A549 (cell line): ENCODE data around the gene SBF2. TPM values are rescaled to one million over a fixed set of nuclear protein-coding genes. Genes with fewer than 3 reads are reported as not detected.

Experiments
- ATAC-seq, 2 experiments: fragments of 200-7000 bp in 1 of 2; fragments of >200 bp in 1 of 2; cut with Nextera tagmentation in 1 of 2; cut with Tn5 transposase in 1 of 2; 3 replicates each; pipeline versions ENCODE4 v1.8.0 to v1.9.1; 2018 to 2020; ENCODE audit warnings: mild to moderate bottlenecking in 1 of 2, moderate library complexity in 1 of 2
- CTCF ChIA-PET: fragments of 300-600 bp; sonication (Branson Sonifier 250); formaldehyde crosslinking; extraction: SDS; loops from one replicate; lab custom pipeline; 2021; ENCODE audit warnings: antibody characterized with exemption, inconsistent platforms; lab: Yijun Ruan, JAX
- POLR2A ChIA-PET: fragments of 350-600 bp; formaldehyde crosslinking; extraction: SDS; loops from one replicate; lab custom pipeline; 2021; ENCODE audit warnings: antibody characterized with exemption, inconsistent platforms; lab: Yijun Ruan, JAX
- DNase-seq, 2 experiments: peaks; one replicate each; pipeline versions ENCODE4 v3.0.0 to v3.0.0-alpha.2; 2011 to 2016; ENCODE audit warnings: low read depth in 1 of 2, low spot score in 1 of 2
- FAIRE-seq: peaks from 2 replicates; lab custom pipeline; 2011; peaks lifted over from hg19 to GRCh38; lab: Jason Lieb, UNC
- H3K27ac ChIP-seq, 2 experiments: fragments of >200 bp; sonication (Bioruptor Twin); formaldehyde crosslinking; 3 replicates each; pipeline ENCODE4 v1.5.1; 2016 to 2017
- H3K4me1 ChIP-seq: fragments of >200 bp; sonication (Bioruptor Twin); formaldehyde crosslinking; 3 replicates; pipeline ENCODE4 v1.6.1; 2016
- H3K4me2 ChIP-seq: fragments of >200 bp; sonication (Bioruptor Twin); formaldehyde crosslinking; 3 replicates; pipeline ENCODE4 v1.6.1; 2016
- H3K4me3 ChIP-seq: fragments of >200 bp; sonication (Bioruptor Twin); formaldehyde crosslinking; 3 replicates; pipeline ENCODE4 v1.5.1; 2016
- H3K9me3 ChIP-seq: fragments of >200 bp; sonication (Bioruptor Twin); formaldehyde crosslinking; 3 replicates; pipeline ENCODE4 v1.6.1; 2016
- BHLHE40 ChIP-seq: IDR thresholded peaks from 2 replicates; pipeline ENCODE4 v1.6.1; 2012; ENCODE audit warnings: low read depth, low read length, inconsistent platforms
- CBX2 ChIP-seq: fragments of 200-600 bp; sonication (generic); IDR thresholded peaks from 2 replicates; pipeline ENCODE4 v1.6.1; 2016; ENCODE audit warnings: low read depth, mild to moderate bottlenecking, borderline replicate concordance
- CBX8 ChIP-seq: fragments of 200-600 bp; sonication (generic); IDR thresholded peaks from 2 replicates; pipeline ENCODE4 v1.6.1; 2016
- CEBPB ChIP-seq, 2 experiments: fragments of >200 bp in 1 of 2; sonication (Bioruptor Twin) in 1 of 2; formaldehyde crosslinking in 1 of 2; IDR thresholded peaks; 2 replicates each; pipeline ENCODE4 v1.6.1; 2012 to 2016
- EHF ChIP-seq: fragments of 250-450 bp; sonication (Bioruptor Pico); IDR thresholded peaks from 2 replicates; pipeline ENCODE4 v1.5.0; 2020; ENCODE audit warnings: mild to moderate bottlenecking
- EHMT2 ChIP-seq: fragments of 200-600 bp; sonication (generic); IDR thresholded peaks from 2 replicates; pipeline ENCODE4 v1.6.1; 2016; ENCODE audit warnings: antibody characterized with exemption, low read depth, mild to moderate bottlenecking, moderate library complexity
- ESRRA ChIP-seq: fragments of 150-350 bp; IDR thresholded peaks from 2 replicates; pipeline ENCODE4 v1.6.1; 2014; ENCODE audit warnings: mild to moderate bottlenecking, low read length, borderline replicate concordance
- FOXS1 ChIP-seq: fragments of 250-450 bp; sonication (Bioruptor Pico); IDR thresholded peaks from 2 replicates; pipeline ENCODE4 v1.5.0; 2020; ENCODE audit warnings: mild to moderate bottlenecking, moderate library complexity
- GATA3 ChIP-seq: IDR thresholded peaks from 2 replicates; pipeline ENCODE4 v1.6.1; 2012; ENCODE audit warnings: borderline replicate concordance
- HEYL ChIP-seq: fragments of 250-450 bp; sonication (Bioruptor Pico); IDR thresholded peaks from 2 replicates; pipeline ENCODE4 v1.8.0; 2021; ENCODE audit warnings: mild to moderate bottlenecking, moderate library complexity
- HOXB13 ChIP-seq: fragments of 250-450 bp; sonication (Bioruptor Pico); IDR thresholded peaks from 2 replicates; pipeline ENCODE4 v1.5.0; 2020; ENCODE audit warnings: low read depth, mild to moderate bottlenecking, moderate library complexity
- HOXB5 ChIP-seq: fragments of 250-450 bp; sonication (Bioruptor Pico); IDR thresholded peaks from 2 replicates; pipeline ENCODE4 v1.5.0; 2020; ENCODE audit warnings: mild to moderate bottlenecking, moderate library complexity
- JUN ChIP-seq, 2 experiments: fragments of >200 bp; sonication (Bioruptor Twin); formaldehyde crosslinking; IDR thresholded peaks; 2 replicates in 1 of 2; 3 replicates in 1 of 2; pipeline ENCODE4 v1.6.1; 2016 to 2017
- JUNB ChIP-seq: fragments of >200 bp; sonication (Bioruptor Twin); formaldehyde crosslinking; IDR thresholded peaks from 2 replicates; pipeline ENCODE4 v1.6.1; 2016
- MAFK ChIP-seq: fragments of 450-650 bp; IDR thresholded peaks from 2 replicates; pipeline ENCODE4 v1.6.1; 2014; ENCODE audit not compliant: partially characterized antibody
- MYC ChIP-seq: IDR thresholded peaks from 2 replicates; pipeline ENCODE4 v1.6.1; 2012; ENCODE audit warnings: mild to moderate bottlenecking, inconsistent platforms, low read length, improper control_type of control experiment, borderline replicate concordance
- NPAS2 ChIP-seq: fragments of 250-450 bp; sonication (Bioruptor Pico); IDR thresholded peaks from 2 replicates; pipeline ENCODE4 v1.8.0; 2022; ENCODE audit warnings: mild to moderate bottlenecking, moderate library complexity, borderline replicate concordance
- POLR2A ChIP-seq: IDR thresholded peaks from 2 replicates; pipeline ENCODE4 v1.6.1; 2012; ENCODE audit warnings: mild to moderate bottlenecking, low read length
- RCOR1 ChIP-seq: fragments of 150-350 bp; IDR thresholded peaks from 2 replicates; pipeline ENCODE4 v1.6.1; 2014; ENCODE audit warnings: antibody characterized with exemption, low read length, low read depth
- RFX5 ChIP-seq: fragments of 450-650 bp; IDR thresholded peaks from 2 replicates; pipeline ENCODE4 v1.7.1; 2014; ENCODE audit warnings: antibody characterized with exemption, mild to moderate bottlenecking, moderate library complexity
- RNF2 ChIP-seq: fragments of 200-600 bp; sonication (generic); IDR thresholded peaks from 2 replicates; pipeline ENCODE4 v1.6.1; 2016; ENCODE audit warnings: low read depth, mild to moderate bottlenecking, antibody characterized with exemption, moderate library complexity, borderline replicate concordance
- SMC3 ChIP-seq: fragments of >200 bp; sonication (Bioruptor Twin); formaldehyde crosslinking; IDR thresholded peaks from 3 replicates; pipeline ENCODE4 v1.6.1; 2018; ENCODE audit warnings: inconsistent platforms
- SREBF2 ChIP-seq: fragments of 450-650 bp; IDR thresholded peaks from 2 replicates; pipeline ENCODE4 v1.6.1; 2014; ENCODE audit warnings: mild to moderate bottlenecking, moderate library complexity
- TFCP2L1 ChIP-seq: fragments of 250-450 bp; sonication (Bioruptor Pico); IDR thresholded peaks from 2 replicates; pipeline ENCODE4 v1.5.0; 2021; ENCODE audit warnings: mild to moderate bottlenecking
- TP53 ChIP-seq: fragments of 250-450 bp; sonication (Bioruptor Pico); IDR thresholded peaks from 2 replicates; pipeline ENCODE4 v1.5.0; 2021; ENCODE audit warnings: mild to moderate bottlenecking, moderate library complexity
- ZC3H11A ChIP-seq: fragments of 450-650 bp; IDR thresholded peaks from 2 replicates; pipeline ENCODE4 v1.6.1; 2014; ENCODE audit warnings: antibody characterized with exemption, mild to moderate bottlenecking
- ZSCAN20 ChIP-seq: fragments of 250-450 bp; sonication (Bioruptor Pico); IDR thresholded peaks from 2 replicates; pipeline ENCODE4 v1.8.0; 2022; ENCODE audit warnings: mild to moderate bottlenecking, moderate library complexity
- WGBS: methylation state at CpG from one replicate; pipeline ENCODE4 v1.1.6; 2017; ENCODE audit errors: missing lambda C conversion rate; 5-methylcytosine and 5-hydroxymethylcytosine counted together
- polyA plus RNA-seq, 4 experiments: library from polyadenylated mRNA; depleted of rRNA in 3 of 4; stranded (reverse); fragments of >200 nt; fragmentation: RNase III in 1 of 4; extraction: RNeasy Plus Mini Kit Qiagen cat#74134 plus additional on column Dnase treatment in 1 of 4; gene quantifications; 2 replicates in 3 of 4; 3 replicates in 1 of 4; pipeline ENCODE4 v1.2.3, GENCODE V29; 2011 to 2017
- TF ChIP-seq, protein P1 (sequence below): fragments of >200 bp; sonication (Bioruptor Twin); formaldehyde crosslinking; IDR thresholded peaks from 2 replicates; pipeline ENCODE4 v1.6.1; 2016
- TF ChIP-seq, protein P2 (sequence below): IDR thresholded peaks from 2 replicates; pipeline ENCODE4 v1.6.1; 2012
- TF ChIP-seq, protein P3 (sequence below): fragments of >200 bp; sonication (Bioruptor Twin); formaldehyde crosslinking; IDR thresholded peaks from 3 replicates; pipeline ENCODE4 v1.6.1; 2016
- TF ChIP-seq, protein P4 (sequence below): IDR thresholded peaks from 2 replicates; pipeline ENCODE4 v1.6.1; 2012; ENCODE audit warnings: low read depth, borderline replicate concordance
- TF ChIP-seq, protein P5 (sequence below): fragments of 150-350 bp; IDR thresholded peaks from 2 replicates; pipeline ENCODE4 v1.6.1; 2014; ENCODE audit warnings: low read depth, mild to moderate bottlenecking, low read length

The SBF2 gene
- polyA plus RNA-seq, 2 of the 4 experiments (the other 2 are of a cell fraction), result 11.1 to 49.6 TPM

DNA sequence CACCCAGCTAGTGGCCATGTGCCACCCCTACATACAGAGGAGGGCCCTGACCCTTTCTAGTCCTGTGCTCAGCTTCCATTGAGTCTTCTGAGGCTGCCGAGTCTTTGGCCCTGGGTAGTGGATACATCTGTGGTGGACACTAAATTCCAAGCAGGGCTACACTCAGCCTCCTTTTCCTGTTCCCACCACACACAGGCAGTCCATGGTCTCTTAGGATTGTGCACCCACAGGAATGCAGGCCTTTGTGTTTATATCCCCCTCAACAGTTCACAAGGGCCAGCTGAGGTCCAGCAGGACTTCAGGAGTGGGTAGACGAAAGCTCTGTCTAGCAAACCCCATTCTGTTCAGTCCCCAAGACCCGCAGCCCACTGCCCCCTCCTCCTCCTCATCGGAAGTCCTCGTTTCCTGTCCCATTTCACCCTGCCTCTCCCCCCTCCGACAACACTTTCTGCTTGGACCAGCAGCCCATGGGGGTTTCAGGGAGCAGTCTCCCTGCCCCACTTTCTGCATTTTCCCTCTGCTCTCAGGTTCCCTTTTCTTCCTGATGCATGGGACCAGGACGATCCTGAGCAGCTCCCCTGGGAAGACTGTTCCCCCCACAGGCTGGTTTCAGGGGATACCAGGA lies 538.3 kb downstream of the SBF2 start:
- FAIRE-seq (no peak), ATAC-seq (no peak), DNase-seq (no peak)
- CTCF ChIA-PET, result interaction anchor here (0.6 to 4.7 kb wide), 6 partner anchors 9 to 611 kb away, joined by 3 to 29 read pairs (median 8); no protein-coding TSS in a partner anchor
- Histone ChIP-seq H3K4me3 (no peak overlapping the region), H3K4me2 (no peak overlapping the region), H3K4me1 (peaks cover 55% of the 10 kb centered on the region), H3K9me3 (no peaks in the 10 kb centered on the region), H3K27ac (peak overlapping the region in 1 of 2 experiments; percentile 95; a peak in 3 of 6 replicates)
- 91% methylated on average over 7 of the region's 7 CpGs for WGBS
- POLR2A ChIA-PET, result interaction anchor here (0.7 to 1.0 kb wide), 2 partner anchors 268 to 552 kb away, joined by 3 read pairs; no protein-coding TSS in a partner anchor
- TF ChIP-seq CBX2, result no peak
- TF ChIP-seq CEBPB (IDR thresholded peaks at IDR 0.05), result no peak
- no peak for TF ChIP-seq HEYL (CRISPR knock-in tag)
- TF ChIP-seq, protein P1, sequence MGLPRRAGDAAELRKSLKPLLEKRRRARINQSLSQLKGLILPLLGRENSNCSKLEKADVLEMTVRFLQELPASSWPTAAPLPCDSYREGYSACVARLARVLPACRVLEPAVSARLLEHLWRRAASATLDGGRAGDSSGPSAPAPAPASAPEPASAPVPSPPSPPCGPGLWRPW, result no peak
- TF ChIP-seq TFCP2L1 (CRISPR knock-in tag), result no peak
- TF ChIP-seq GATA3, result no peak
- TF ChIP-seq MAFK, result no peak
- no peak for TF ChIP-seq JUN (IDR thresholded peaks at IDR 0.05)
- TF ChIP-seq MYC, result no peak
- TF ChIP-seq ZC3H11A, result no peak

DNA sequence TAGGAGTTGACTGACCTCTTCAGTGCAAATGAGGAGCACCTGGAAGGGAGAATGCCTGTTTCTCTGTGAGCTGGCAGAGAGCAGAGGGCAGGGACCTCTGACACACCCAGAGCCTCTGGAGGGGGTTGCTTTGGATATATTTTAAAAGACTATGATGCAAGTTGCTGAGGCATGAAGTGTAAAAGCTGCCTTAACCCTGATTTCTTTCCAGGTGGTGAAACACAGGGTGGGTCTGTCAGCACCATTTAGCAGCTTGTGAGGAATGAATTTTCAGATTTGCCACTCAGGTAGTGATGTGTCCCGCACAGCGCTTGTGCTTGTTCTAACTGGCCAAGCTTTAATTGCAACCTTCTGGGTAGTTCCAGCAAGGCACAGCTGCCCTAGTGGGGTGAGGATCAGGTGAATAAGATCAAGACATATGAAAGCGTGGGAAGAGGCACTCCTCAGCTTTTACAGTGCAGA lies 540.0 kb downstream of the SBF2 start:
- no peak for FAIRE-seq
- no peak for TF ChIP-seq ESRRA
- TF ChIP-seq ZSCAN20, result no peak
- TF ChIP-seq CBX2, result no peak
- no peak for TF ChIP-seq POLR2A
- TF ChIP-seq SREBF2, result no peak
- TF ChIP-seq, protein P2, sequence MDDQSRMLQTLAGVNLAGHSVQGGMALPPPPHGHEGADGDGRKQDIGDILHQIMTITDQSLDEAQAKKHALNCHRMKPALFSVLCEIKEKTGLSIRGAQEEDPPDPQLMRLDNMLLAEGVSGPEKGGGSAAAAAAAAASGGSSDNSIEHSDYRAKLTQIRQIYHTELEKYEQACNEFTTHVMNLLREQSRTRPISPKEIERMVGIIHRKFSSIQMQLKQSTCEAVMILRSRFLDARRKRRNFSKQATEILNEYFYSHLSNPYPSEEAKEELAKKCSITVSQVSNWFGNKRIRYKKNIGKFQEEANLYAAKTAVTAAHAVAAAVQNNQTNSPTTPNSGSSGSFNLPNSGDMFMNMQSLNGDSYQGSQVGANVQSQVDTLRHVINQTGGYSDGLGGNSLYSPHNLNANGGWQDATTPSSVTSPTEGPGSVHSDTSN, result no peak
- TF ChIP-seq HOXB5 (CRISPR knock-in tag), result no peak
- TF ChIP-seq RFX5, result no peak
- TF ChIP-seq NPAS2 (CRISPR knock-in tag), result no peak
- no peak for TF ChIP-seq EHF (CRISPR knock-in tag)
- TF ChIP-seq RCOR1, result no peak
- TF ChIP-seq JUNB, result no peak
- TF ChIP-seq, all 56 proteins: peak for 0
- WGBS, result 83% methylated on average over 3 of the region's 3 CpGs
- Histone ChIP-seq H3K4me2 (peak overlapping the region; percentile 25; the same call in 1 of the 3 replicates), H3K4me1 (peaks cover 38% of the 10 kb centered on the region), H3K9me3 (no peaks in the 10 kb centered on the region), H3K4me3 (no peak overlapping the region), H3K27ac (peak overlapping the region; percentile 15 to 50; a peak in 3 of 6 replicates)
- no peak for DNase-seq
- ATAC-seq, result no peak
- POLR2A ChIA-PET, result interaction anchor here (1.2 kb wide), 1 partner anchor 555 kb away, joined by 3 read pairs; no protein-coding TSS in a partner anchor
- CTCF ChIA-PET, result interaction anchor here (1.3 to 4.7 kb wide), 2 partner anchors 141 to 555 kb away, joined by 3 to 29 read pairs; no protein-coding TSS in a partner anchor

DNA sequence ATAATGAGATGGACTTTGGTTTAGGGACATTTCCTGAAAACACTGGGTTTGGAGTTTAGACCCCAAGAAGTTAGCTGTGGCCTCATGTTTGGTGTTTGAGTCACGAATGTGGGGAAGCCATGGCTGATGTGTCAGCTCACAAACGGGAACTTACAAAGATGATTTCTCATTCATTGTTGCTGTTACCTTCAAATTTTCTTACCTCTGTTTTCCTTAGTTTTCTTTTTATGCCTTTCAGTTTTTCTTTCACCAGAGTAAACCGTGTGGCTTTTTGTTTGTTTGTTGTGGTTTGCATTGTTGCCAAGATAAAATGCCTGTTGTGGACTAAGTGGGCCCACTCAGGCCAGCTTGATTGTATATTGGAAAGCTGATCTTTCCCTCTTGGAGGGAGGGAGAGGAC lies 541.0 kb downstream of the SBF2 start:
- POLR2A ChIA-PET, result interaction anchor here (1.2 kb wide), 1 partner anchor 556 kb away, joined by 3 read pairs; no protein-coding TSS in a partner anchor
- ATAC-seq (no peak), DNase-seq (no peak), FAIRE-seq (no peak)
- Histone ChIP-seq H3K9me3 (no peaks in the 10 kb centered on the region), H3K4me1 (peaks cover 40% of the 10 kb centered on the region), H3K4me2 (peak overlapping the region; percentile 36), H3K27ac (peak overlapping the region in 1 of 2 experiments; percentile 24; a peak in 3 of 6 replicates)
- WGBS, result 40% methylated on average over 3 of the region's 3 CpGs
- CTCF ChIA-PET, result interaction anchor here (4.7 kb wide), 1 partner anchor 140 kb away, joined by 29 read pairs; no protein-coding TSS in a partner anchor
- TF ChIP-seq HOXB13 (CRISPR knock-in tag), result no peak
- TF ChIP-seq SMC3, result no peak
- TF ChIP-seq, protein P3, sequence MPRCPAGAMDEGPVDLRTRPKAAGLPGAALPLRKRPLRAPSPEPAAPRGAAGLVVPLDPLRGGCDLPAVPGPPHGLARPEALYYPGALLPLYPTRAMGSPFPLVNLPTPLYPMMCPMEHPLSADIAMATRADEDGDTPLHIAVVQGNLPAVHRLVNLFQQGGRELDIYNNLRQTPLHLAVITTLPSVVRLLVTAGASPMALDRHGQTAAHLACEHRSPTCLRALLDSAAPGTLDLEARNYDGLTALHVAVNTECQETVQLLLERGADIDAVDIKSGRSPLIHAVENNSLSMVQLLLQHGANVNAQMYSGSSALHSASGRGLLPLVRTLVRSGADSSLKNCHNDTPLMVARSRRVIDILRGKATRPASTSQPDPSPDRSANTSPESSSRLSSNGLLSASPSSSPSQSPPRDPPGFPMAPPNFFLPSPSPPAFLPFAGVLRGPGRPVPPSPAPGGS, result no peak
- no peak for TF ChIP-seq BHLHE40
- no peak for TF ChIP-seq MAFK
- no peak for TF ChIP-seq CBX8
- no peak for TF ChIP-seq EHMT2
- TF ChIP-seq, protein P4, sequence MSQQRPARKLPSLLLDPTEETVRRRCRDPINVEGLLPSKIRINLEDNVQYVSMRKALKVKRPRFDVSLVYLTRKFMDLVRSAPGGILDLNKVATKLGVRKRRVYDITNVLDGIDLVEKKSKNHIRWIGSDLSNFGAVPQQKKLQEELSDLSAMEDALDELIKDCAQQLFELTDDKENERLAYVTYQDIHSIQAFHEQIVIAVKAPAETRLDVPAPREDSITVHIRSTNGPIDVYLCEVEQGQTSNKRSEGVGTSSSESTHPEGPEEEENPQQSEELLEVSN, result no peak
- TF ChIP-seq, protein P5, sequence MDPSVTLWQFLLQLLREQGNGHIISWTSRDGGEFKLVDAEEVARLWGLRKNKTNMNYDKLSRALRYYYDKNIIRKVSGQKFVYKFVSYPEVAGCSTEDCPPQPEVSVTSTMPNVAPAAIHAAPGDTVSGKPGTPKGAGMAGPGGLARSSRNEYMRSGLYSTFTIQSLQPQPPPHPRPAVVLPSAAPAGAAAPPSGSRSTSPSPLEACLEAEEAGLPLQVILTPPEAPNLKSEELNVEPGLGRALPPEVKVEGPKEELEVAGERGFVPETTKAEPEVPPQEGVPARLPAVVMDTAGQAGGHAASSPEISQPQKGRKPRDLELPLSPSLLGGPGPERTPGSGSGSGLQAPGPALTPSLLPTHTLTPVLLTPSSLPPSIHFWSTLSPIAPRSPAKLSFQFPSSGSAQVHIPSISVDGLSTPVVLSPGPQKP, result no peak
- TF ChIP-seq RNF2, result no peak
- TF ChIP-seq JUNB, result no peak
- no peak for TF ChIP-seq TP53 (CRISPR knock-in tag)
- no peak for TF ChIP-seq FOXS1
- no peak for TF ChIP-seq RCOR1
- TF ChIP-seq ZSCAN20, result no peak
- TF ChIP-seq, all 56 proteins: peak for 0
- no peak overlapping the region for H3K4me3 ChIP-seq
